Calu3 (cell line): ENCODE results near the gene CDK14. TPM values are rescaled to one million over a fixed set of nuclear protein-coding genes. Genes with fewer than 3 reads are reported as not detected.
A peak's percentile ranks its signal among the peaks of the same experiment; 100 is the strongest.

ENCODE experiments used
- BruUV-seq: library from RNA; stranded (reverse); fragments of 400-500 nt; replicated peaks from 2 replicates; lab custom pipeline; 2021; lab: Mats Ljungman, UMichigan
- CTCF ChIA-PET: fragments of 300-600 bp; sonication (Branson Sonifier 250); formaldehyde crosslinking; loops from one replicate; lab custom pipeline; 2022; ENCODE audit warnings: antibody characterized with exemption; lab: Charles Lee
- DNase-seq: peaks from one replicate; pipeline ENCODE4 v3.0.0; 2022
- H3K27ac Mint-ChIP-seq: one replicate; pipeline ENCODE4 v1.8.0; 2022; ENCODE audit warnings: mixed read lengths; ENCODE audit not compliant: unreplicated experiment
- H3K27me3 Mint-ChIP-seq: one replicate; pipeline ENCODE4 v1.8.0; 2022; ENCODE audit warnings: mixed read lengths; ENCODE audit not compliant: unreplicated experiment
- H3K36me3 Mint-ChIP-seq: one replicate; pipeline ENCODE4 v1.8.0; 2022; ENCODE audit warnings: mild to moderate bottlenecking, moderate library complexity, mixed read lengths; ENCODE audit not compliant: insufficient read depth, unreplicated experiment
- H3K4me1 Mint-ChIP-seq: one replicate; pipeline ENCODE4 v1.8.0; 2022; ENCODE audit warnings: mild to moderate bottlenecking, low read depth, mixed read lengths; ENCODE audit not compliant: unreplicated experiment
- H3K4me3 Mint-ChIP-seq: one replicate; pipeline ENCODE4 v1.8.0; 2022; ENCODE audit warnings: mild to moderate bottlenecking, low read depth, moderate library complexity, mixed read lengths; ENCODE audit not compliant: unreplicated experiment
- H3K9me3 Mint-ChIP-seq: one replicate; pipeline ENCODE4 v1.8.0; 2022; ENCODE audit warnings: low read depth, mixed read lengths; ENCODE audit not compliant: unreplicated experiment
- intact Hi-C: fragments of 100-400 bp; cut with micrococcal nuclease; formaldehyde crosslinking; loops from one replicate; pipeline ENCODE4 v1.10.0; 2022; ENCODE audit not compliant: unreplicated experiment
- total RNA-seq: library from RNA; stranded (reverse); gene quantifications from 2 replicates; pipeline ENCODE4 v1.2.3, GENCODE V29; 2022
- TF ChIP-seq, protein P1 (sequence below): fragments of 200-600 bp; IDR thresholded peaks from one replicate; pipeline ENCODE4 v1.8.0; 2022; ENCODE audit warnings: antibody characterized with exemption; ENCODE audit not compliant: unreplicated experiment

The CDK14 gene
- total RNA-seq, 1 experiment from 2014 or later, result 29.4 TPM

DNA sequence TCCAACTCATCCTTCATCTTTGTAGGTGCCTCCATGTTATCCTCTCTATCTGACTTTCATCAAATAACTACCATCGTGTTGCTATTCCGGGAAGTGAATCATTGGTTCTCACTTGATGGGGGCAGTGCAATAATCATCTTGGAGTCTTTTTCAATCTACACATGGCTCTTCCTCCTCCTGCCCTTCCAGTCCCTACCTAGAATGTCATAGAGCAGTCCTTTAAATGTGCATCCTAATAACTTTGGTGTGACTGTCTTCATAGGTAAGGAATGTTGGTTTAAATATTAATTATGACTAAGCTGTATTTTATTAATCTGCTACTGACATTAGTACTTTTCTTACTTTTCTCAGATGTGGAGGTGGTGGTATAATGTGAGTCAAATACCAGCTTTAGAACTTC is 8.4 kb upstream of the CDK14 start:
- no peaks in the 10 kb centered on the region for H3K9me3 Mint-ChIP-seq
- H3K36me3 Mint-ChIP-seq, result no peaks in the 10 kb centered on the region
- no peaks in the 10 kb centered on the region for H3K27me3 Mint-ChIP-seq
- no peak for DNase-seq
- peak overlapping the region; percentile 45 for H3K27ac Mint-ChIP-seq
- intact Hi-C loops, result no loop called here
- no TSS peak for BruUV-seq
- peaks cover 17% of the 10 kb centered on the region for H3K4me1 Mint-ChIP-seq
- TF ChIP-seq, protein P1, sequence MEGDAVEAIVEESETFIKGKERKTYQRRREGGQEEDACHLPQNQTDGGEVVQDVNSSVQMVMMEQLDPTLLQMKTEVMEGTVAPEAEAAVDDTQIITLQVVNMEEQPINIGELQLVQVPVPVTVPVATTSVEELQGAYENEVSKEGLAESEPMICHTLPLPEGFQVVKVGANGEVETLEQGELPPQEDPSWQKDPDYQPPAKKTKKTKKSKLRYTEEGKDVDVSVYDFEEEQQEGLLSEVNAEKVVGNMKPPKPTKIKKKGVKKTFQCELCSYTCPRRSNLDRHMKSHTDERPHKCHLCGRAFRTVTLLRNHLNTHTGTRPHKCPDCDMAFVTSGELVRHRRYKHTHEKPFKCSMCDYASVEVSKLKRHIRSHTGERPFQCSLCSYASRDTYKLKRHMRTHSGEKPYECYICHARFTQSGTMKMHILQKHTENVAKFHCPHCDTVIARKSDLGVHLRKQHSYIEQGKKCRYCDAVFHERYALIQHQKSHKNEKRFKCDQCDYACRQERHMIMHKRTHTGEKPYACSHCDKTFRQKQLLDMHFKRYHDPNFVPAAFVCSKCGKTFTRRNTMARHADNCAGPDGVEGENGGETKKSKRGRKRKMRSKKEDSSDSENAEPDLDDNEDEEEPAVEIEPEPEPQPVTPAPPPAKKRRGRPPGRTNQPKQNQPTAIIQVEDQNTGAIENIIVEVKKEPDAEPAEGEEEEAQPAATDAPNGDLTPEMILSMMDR, result no peak
- no peak overlapping the region for H3K4me3 Mint-ChIP-seq
- CTCF ChIA-PET, result no interaction called here

- no peak for DNase-seq
- Mint-ChIP-seq H3K27me3 (no peaks in the 10 kb centered on the region), H3K36me3 (peaks cover 23% of the 10 kb centered on the region), H3K9me3 (no peaks in the 10 kb centered on the region), H3K4me1 (peaks cover 27% of the 10 kb centered on the region), H3K27ac (no peak overlapping the region), H3K4me3 (no peak overlapping the region)
- intact Hi-C loops, result loop anchor here (5.0 kb wide), 1 partner anchor 135 kb away; no protein-coding TSS in a partner anchor
- BruUV-seq, result no TSS peak
- CTCF ChIA-PET, result no interaction called here
- TF ChIP-seq, protein P1, result no peak
These were observed 4.1 kb upstream of the CDK14 start for GRCh38 chr7:90592033-90592432.

DNA sequence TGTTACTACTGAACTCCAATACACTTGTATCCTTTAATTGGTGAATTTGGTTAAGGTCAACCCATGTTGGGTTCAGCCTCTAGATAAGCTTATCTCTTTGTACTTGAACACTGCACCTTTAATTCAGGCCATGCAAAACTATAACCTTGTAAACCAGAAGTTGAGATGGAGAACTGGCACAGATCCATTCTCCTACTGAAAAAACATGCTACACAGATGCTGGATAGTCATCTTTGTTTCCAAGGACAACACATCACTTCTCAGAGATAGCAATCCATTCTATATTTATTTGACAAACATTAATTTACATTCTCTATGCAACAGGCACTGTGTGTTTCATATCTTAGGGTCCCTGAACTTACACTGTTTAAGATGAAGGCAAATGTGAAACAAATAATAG is 2.9 kb upstream of the CDK14 start:
- CTCF ChIA-PET, result no interaction called here
- no peak overlapping the region for H3K27ac Mint-ChIP-seq
- H3K9me3 Mint-ChIP-seq, result no peaks in the 10 kb centered on the region
- no peaks in the 10 kb centered on the region for H3K27me3 Mint-ChIP-seq
- peaks cover 30% of the 10 kb centered on the region for H3K36me3 Mint-ChIP-seq
- intact Hi-C loops, result loop anchor here (5.0 kb wide), 1 partner anchor 136 kb away; no protein-coding TSS in a partner anchor
- H3K4me1 Mint-ChIP-seq, result peaks cover 18% of the 10 kb centered on the region
- no peak overlapping the region for H3K4me3 Mint-ChIP-seq
- TF ChIP-seq, protein P1, result no peak
- DNase-seq, result no peak
- no TSS peak for BruUV-seq

DNA sequence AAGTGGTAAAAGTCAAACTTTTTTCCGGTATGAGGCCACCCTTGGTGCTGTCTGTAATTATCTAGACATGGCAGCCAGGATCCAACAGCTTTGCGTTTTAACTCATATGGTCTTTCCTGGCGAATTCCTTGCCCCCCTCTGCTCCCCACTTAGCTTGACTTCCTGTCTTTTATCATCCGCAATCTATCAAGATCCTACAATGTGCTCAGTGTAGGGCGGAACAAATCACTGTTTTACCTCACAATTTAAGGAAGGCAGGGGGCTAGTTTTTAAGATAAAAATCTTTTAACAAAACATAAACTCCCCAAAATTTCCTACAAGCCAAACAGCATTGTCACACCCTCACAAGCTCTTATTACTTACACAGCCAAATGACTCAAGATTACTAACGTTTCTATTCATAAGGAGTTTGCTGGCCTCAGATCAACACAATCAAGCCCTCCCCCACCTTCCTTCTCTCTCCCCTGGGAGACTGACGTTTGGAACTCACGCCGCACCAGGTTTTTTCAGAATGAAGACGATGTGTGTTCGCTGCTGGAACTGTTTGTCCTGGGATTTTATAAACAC is 1.3 kb upstream of the CDK14 start:
- CTCF ChIA-PET, result interaction anchor here (0.7 to 1.8 kb wide), 2 partner anchors 8 to 140 kb away, joined by 4 to 6 read pairs; no protein-coding TSS in a partner anchor

More for the DNA sequence above, 1.3 kb upstream of the CDK14 start:
- peak overlapping the region; percentile 93 for H3K4me3 Mint-ChIP-seq
- H3K36me3 Mint-ChIP-seq, result peaks cover 30% of the 10 kb centered on the region
- H3K27me3 Mint-ChIP-seq, result no peaks in the 10 kb centered on the region
- intact Hi-C loops, result loop anchor here (5.0 kb wide), 1 partner anchor 138 kb away; no protein-coding TSS in a partner anchor
- H3K27ac Mint-ChIP-seq, result peak overlapping the region; percentile 68
- H3K9me3 Mint-ChIP-seq, result no peaks in the 10 kb centered on the region
- BruUV-seq, result no TSS peak
- peaks cover 24% of the 10 kb centered on the region for H3K4me1 Mint-ChIP-seq
- TF ChIP-seq, protein P1, result no peak
- peak; percentile 33 for DNase-seq
